Esophagus muscularis mucosa (tissue), 4 donors: ENCODE data around the gene PDIA5. TPM values are rescaled to one million over a fixed set of nuclear protein-coding genes. Genes with fewer than 3 reads are reported as not detected.

Experiments used
- DNase-seq: peaks from one replicate; pipeline ENCODE4 v3.0.0-alpha.2; 2017; ENCODE audit errors: extremely low spot score
- H3K27ac ChIP-seq, 4 donors: fragments of 200-600 bp; sonication (generic); replicated peaks in 1 of 4; 1 replicate in 3 of 4; 2 replicates in 1 of 4; pipeline ENCODE4 v1.5.1; 2016 to 2019; ENCODE audit warnings: mild to moderate bottlenecking in 1 of 4
- H3K27me3 ChIP-seq, 4 donors: fragments of 200-600 bp; sonication (generic); one replicate each; pipeline versions ENCODE4 v1.5.1 to v1.6.0; 2016 to 2019
- H3K36me3 ChIP-seq, 4 donors: fragments of 200-600 bp; sonication (generic); one replicate each; pipeline ENCODE4 v1.5.1; 2016 to 2019
- H3K4me1 ChIP-seq, 4 donors: fragments of 200-600 bp; sonication (generic); one replicate each; pipeline ENCODE4 v1.5.1; 2016 to 2019
- H3K4me3 ChIP-seq, 4 donors: fragments of 200-600 bp; sonication (generic); 1 replicate in 2 of 4; 2 replicates in 2 of 4; pipeline ENCODE4 v1.5.1; 2016 to 2019; ENCODE audit warnings: mild to moderate bottlenecking in 4 of 4, moderate library complexity in 1 of 4
- H3K9me3 ChIP-seq, 4 donors: fragments of 200-600 bp; sonication (generic); 1 replicate in 3 of 4; 2 replicates in 1 of 4; pipeline ENCODE4 v1.5.1; 2016 to 2019
- EP300 ChIP-seq: sonication (generic); formaldehyde crosslinking; IDR thresholded peaks from one replicate; pipeline ENCODE4 v1.6.1; 2017; ENCODE audit warnings: antibody characterized with exemption
- POLR2A ChIP-seq: fragments of 450-650 bp; IDR thresholded peaks from one replicate; pipeline ENCODE4 v1.6.1; 2017; ENCODE audit warnings: antibody characterized with exemption, moderate library complexity, mild to moderate bottlenecking, low read depth
- POLR2AphosphoS5 ChIP-seq, 2 donors: sonication (generic); formaldehyde crosslinking; IDR thresholded peaks; one replicate each; pipeline ENCODE4 v1.6.1; 2017; ENCODE audit warnings: antibody characterized with exemption in 2 of 2
- WGBS: methylation state at CpG from one replicate; pipeline ENCODE4 v1.1.5; 2018; 5-methylcytosine and 5-hydroxymethylcytosine counted together
- intact Hi-C: fragments of 100-400 bp; cut with DNase I; formaldehyde crosslinking; loops from one replicate; pipeline ENCODE4 v1.15.1; 2023
- total RNA-seq, 4 donors: library from RNA; depleted of rRNA; stranded (reverse); fragments of >200 nt; gene quantifications; one replicate each; pipeline versions ENCODE4 v1.1.0 to v1.2.1, GENCODE V29; 2016
- TF ChIP-seq, protein P1 (sequence below), 3 experiments: fragments of 200-600 bp in 2 of 3; fragments of 450-650 bp in 1 of 3; sonication (generic) in 2 of 3; IDR thresholded peaks; one replicate each; pipeline ENCODE4 v1.5.1; 2017 to 2019; ENCODE audit warnings: antibody characterized with exemption in 3 of 3, mild to moderate bottlenecking in 2 of 3, moderate library complexity in 1 of 3

PDIA5 gene
- total RNA-seq, 4 donors from 2014 or later, result 12.5 to 16.4 (median 15.1) TPM

DNA sequence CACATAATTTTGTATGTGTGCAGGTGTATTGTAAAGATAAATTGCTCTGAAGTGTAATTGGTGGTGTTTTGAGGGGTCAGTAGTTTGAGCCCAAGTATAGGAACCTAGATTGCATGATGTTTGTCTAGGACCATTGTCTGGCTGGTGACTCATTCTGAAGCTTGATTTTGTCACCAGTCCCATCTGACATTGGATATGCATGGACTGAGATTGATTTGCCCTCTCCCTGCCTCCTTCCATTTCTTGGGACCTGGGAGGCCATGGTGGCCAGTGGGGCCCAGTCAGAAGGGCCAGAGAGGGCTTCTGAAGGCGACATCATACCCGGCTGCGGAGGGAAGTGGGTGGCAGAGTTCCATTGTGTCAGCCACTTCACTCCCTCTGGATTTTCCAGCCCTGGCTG is 62.3 kb downstream of the PDIA5 start:
- Histone ChIP-seq H3K4me3 (no peak overlapping the region), H3K9me3 (no peaks in the 10 kb centered on the region), H3K36me3 (peaks cover 5 to 90% (median 53%) of the 10 kb centered on the region in 4 donors), H3K27me3 (no peaks in the 10 kb centered on the region), H3K4me1 (no peaks in the 10 kb centered on the region), H3K27ac (no peak overlapping the region)
- intact Hi-C loops, result no loop called here
- TF ChIP-seq, protein P1, sequence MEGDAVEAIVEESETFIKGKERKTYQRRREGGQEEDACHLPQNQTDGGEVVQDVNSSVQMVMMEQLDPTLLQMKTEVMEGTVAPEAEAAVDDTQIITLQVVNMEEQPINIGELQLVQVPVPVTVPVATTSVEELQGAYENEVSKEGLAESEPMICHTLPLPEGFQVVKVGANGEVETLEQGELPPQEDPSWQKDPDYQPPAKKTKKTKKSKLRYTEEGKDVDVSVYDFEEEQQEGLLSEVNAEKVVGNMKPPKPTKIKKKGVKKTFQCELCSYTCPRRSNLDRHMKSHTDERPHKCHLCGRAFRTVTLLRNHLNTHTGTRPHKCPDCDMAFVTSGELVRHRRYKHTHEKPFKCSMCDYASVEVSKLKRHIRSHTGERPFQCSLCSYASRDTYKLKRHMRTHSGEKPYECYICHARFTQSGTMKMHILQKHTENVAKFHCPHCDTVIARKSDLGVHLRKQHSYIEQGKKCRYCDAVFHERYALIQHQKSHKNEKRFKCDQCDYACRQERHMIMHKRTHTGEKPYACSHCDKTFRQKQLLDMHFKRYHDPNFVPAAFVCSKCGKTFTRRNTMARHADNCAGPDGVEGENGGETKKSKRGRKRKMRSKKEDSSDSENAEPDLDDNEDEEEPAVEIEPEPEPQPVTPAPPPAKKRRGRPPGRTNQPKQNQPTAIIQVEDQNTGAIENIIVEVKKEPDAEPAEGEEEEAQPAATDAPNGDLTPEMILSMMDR (IDR thresholded peaks at IDR 0.05), result no peak
- TF ChIP-seq POLR2AphosphoS5 (IDR thresholded peaks at IDR 0.05), result no peak
- DNase-seq, result no peak
- WGBS, result 100% methylated on average over 1 of the region's 3 CpGs

DNA sequence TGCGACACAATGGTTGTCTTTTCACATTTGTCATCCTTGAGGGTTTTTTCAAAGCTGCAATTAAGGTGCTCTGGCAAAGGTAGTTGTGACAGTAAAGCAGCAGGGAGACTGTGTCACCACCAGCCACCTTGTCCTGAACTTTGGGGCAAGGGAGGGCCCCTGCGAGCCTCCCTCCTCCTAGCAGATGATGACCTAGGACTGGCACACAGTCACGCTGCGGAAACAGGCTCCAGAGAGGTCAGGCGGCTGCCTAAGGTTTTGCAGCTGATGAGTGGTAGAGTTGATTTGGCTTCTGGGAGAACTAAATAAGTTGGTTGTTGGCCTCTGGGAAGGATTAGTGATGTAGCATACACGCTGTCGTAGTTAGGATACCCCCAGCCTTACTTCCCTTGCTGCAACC is 62.7 kb downstream of the PDIA5 start:
- 94% methylated on average over 7 of the region's 7 CpGs for WGBS
- H3K27me3 ChIP-seq, result no peaks in the 10 kb centered on the region
- DNase-seq, result no peak
- no peak overlapping the region for H3K4me3 ChIP-seq
- H3K36me3 ChIP-seq, result peaks cover 5 to 90% (median 51%) of the 10 kb centered on the region in 4 donors
- H3K4me1 ChIP-seq, result no peaks in the 10 kb centered on the region
- TF ChIP-seq POLR2A (no peak), POLR2AphosphoS5 (IDR thresholded peaks at IDR 0.05) (no peak), EP300 (no peak)
- TF ChIP-seq, protein P1 (IDR thresholded peaks at IDR 0.05), result no peak
- H3K27ac ChIP-seq, result no peak overlapping the region
- H3K9me3 ChIP-seq, result no peaks in the 10 kb centered on the region
- intact Hi-C loops, result no loop called here

DNA sequence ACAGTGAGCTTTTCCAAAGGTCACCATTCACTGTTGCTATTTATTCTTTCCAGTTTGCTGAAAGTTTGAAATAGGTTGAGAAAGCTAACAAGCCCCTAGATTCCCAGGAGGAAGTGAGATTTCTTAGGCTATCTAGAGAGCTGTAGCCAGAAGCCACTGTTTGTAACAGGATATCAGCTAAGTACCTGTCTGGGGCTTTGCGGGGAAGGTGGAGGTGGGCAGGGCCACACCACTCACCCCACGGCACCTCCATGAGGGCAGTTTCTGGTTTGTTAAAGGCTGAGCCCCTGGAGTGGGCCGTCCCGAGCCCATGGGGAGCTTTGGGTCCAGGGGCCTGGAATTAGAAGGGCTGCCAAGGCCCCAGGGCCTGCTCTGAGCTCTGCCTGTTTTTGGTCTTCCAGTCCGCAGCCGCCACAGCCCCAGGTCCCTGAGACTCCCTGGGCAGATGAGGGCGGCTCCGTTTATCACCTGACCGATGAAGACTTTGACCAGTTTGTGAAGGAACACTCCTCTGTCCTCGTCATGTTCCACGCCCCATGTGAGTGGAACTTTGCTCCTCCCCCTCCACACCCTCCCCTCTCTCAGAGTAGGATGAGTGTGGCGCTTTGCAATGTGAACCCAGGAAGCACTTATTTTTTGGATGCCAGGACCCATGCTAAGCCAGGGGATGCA is 63.4 kb downstream of the PDIA5 start:
- WGBS, result 97% methylated on average over 12 of the region's 12 CpGs
- no peaks in the 10 kb centered on the region for H3K27me3 ChIP-seq
- no peak overlapping the region for H3K4me3 ChIP-seq
- intact Hi-C loops, result no loop called here
- no peak overlapping the region for H3K27ac ChIP-seq
- no peaks in the 10 kb centered on the region for H3K4me1 ChIP-seq
- no peak for DNase-seq
- H3K36me3 ChIP-seq, result peaks cover 5 to 90% (median 49%) of the 10 kb centered on the region in 4 donors
- TF ChIP-seq POLR2A (no peak), EP300 (no peak), POLR2AphosphoS5 (IDR thresholded peaks at IDR 0.05) (no peak)
- TF ChIP-seq, protein P1 (IDR thresholded peaks at IDR 0.05), result no peak
- no peaks in the 10 kb centered on the region for H3K9me3 ChIP-seq

DNA sequence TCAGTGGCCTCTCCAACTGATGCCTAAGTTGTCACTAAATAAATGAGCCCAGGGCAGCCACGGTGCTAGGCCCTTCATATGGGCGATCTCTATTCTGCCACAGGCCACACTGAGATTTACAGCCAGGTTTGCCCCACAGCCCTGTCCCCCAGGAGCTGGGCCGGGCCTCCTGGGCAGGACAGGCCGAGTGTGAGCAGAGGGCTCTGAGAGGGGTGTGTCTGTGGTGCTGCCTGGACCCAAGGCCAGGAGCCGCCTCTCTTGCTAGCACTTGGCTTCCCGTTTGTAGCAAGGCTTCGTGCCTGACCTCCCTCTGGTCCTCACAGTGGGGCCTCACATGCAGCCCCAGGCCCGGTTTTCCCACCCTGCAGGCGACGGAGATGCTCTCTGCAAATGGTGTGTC is 67.8 kb downstream of the PDIA5 start:
- WGBS, result 80% methylated on average over 8 of the region's 10 CpGs
- H3K4me3 ChIP-seq, result no peak overlapping the region
- intact Hi-C loops, result no loop called here
- DNase-seq, result no peak
- H3K27me3 ChIP-seq, result no peaks in the 10 kb centered on the region
- H3K4me1 ChIP-seq, result no peaks in the 10 kb centered on the region
- TF ChIP-seq POLR2AphosphoS5 (IDR thresholded peaks at IDR 0.05) (no peak), POLR2A (no peak), EP300 (no peak)
- TF ChIP-seq, protein P1 (IDR thresholded peaks at IDR 0.05), result no peak
- H3K9me3 ChIP-seq, result no peaks in the 10 kb centered on the region
- no peak overlapping the region for H3K27ac ChIP-seq
- peaks cover 0 to 69% (median 37%) of the 10 kb centered on the region in 4 donors for H3K36me3 ChIP-seq

DNA sequence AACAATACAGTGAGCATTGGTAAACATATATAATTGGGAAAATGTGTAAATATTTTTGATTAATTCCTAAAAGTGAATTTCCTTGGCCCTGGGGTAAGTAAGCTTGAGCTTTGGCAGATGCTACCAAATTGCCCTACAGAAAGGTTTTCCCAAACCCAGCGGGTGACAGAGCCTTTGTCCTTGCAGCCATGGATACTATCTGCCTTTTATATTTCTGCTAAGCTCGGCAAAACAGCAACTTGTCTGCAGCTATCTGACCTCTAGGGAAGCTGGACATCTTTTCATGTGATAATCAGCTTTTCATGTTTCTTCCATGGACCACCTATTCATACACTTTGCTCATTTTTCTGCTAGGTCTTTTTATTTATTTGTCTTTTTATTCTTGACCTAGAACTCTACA is 70.2 kb downstream of the PDIA5 start:
- intact Hi-C loops, result no loop called here
- DNase-seq, result no peak
- Histone ChIP-seq H3K9me3 (no peaks in the 10 kb centered on the region), H3K27ac (no peak overlapping the region), H3K27me3 (no peaks in the 10 kb centered on the region), H3K4me1 (no peaks in the 10 kb centered on the region), H3K36me3 (peaks cover 0 to 63% (median 23%) of the 10 kb centered on the region in 4 donors), H3K4me3 (no peak overlapping the region)
- TF ChIP-seq POLR2A, result no peak
- no peak for TF ChIP-seq EP300
- TF ChIP-seq, protein P1 (IDR thresholded peaks at IDR 0.05), result no peak
- WGBS, result 97% methylated on average over 2 of the region's 2 CpGs
